HEK293T (cell line): ENCODE data around the gene ACTG2.

ENCODE experiments used
- BHLHE40 ChIP-seq: fragments of 450-650 bp; IDR thresholded peaks from 2 replicates; pipeline ENCODE4 v1.6.1; 2016; ENCODE audit warnings: mild to moderate bottlenecking, moderate library complexity, borderline replicate concordance
- CTBP1 ChIP-seq: fragments of 450-650 bp; IDR thresholded peaks from 2 replicates; pipeline ENCODE4 v1.6.1; 2016; ENCODE audit warnings: borderline replicate concordance
- FOXA1 ChIP-seq: fragments of 450-650 bp; IDR thresholded peaks from 2 replicates; pipeline ENCODE4 v1.6.1; 2016; ENCODE audit warnings: mild to moderate bottlenecking
- FOXK2 ChIP-seq: fragments of 450-650 bp; IDR thresholded peaks from 2 replicates; pipeline ENCODE4 v1.6.1; 2016; ENCODE audit warnings: mild to moderate bottlenecking
- FOXM1 ChIP-seq: fragments of 450-650 bp; IDR thresholded peaks from 2 replicates; pipeline ENCODE4 v1.6.1; 2017; ENCODE audit warnings: mild to moderate bottlenecking, borderline replicate concordance
- HDGF ChIP-seq: fragments of 450-650 bp; IDR thresholded peaks from 2 replicates; pipeline ENCODE4 v1.6.1; 2017; ENCODE audit warnings: antibody characterized with exemption, borderline replicate concordance
- LEF1 ChIP-seq: fragments of 450-650 bp; IDR thresholded peaks from 2 replicates; pipeline ENCODE4 v1.6.1; 2017; ENCODE audit warnings: mild to moderate bottlenecking, borderline replicate concordance
- SP1 ChIP-seq: fragments of 450-650 bp; IDR thresholded peaks from 2 replicates; pipeline ENCODE4 v1.6.1; 2017
- SUZ12 ChIP-seq: fragments of 450-650 bp; IDR thresholded peaks from 2 replicates; pipeline ENCODE4 v1.6.1; 2016; ENCODE audit warnings: mild to moderate bottlenecking
- TARDBP ChIP-seq: fragments of 450-650 bp; IDR thresholded peaks from 2 replicates; pipeline ENCODE4 v1.6.1; 2016
- ZNF384 ChIP-seq: fragments of 450-650 bp; IDR thresholded peaks from 2 replicates; pipeline ENCODE4 v1.6.1; 2016
- TF ChIP-seq, protein P1 (sequence below): fragments of 450-650 bp; IDR thresholded peaks from 2 replicates; pipeline ENCODE4 v1.6.1; 2016

DNA sequence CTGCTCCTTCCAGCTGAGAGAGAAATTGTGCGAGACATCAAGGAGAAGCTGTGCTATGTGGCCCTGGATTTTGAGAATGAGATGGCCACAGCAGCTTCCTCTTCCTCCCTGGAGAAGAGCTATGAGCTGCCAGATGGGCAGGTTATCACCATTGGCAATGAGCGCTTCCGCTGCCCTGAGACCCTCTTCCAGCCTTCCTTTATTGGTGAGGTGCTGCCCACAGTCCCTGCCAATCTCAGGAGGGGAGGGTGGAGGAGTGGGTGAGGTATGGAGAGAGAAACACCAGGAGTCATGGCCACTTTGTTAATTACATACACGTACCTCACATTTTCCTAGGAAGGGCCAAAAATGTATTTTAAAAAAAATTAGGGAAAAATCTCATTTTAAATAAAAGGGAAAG lies 21.9 kb downstream of the ACTG2 start:
- TF ChIP-seq BHLHE40 (no peak), SUZ12 (no peak), FOXM1 (no peak), HDGF (no peak), FOXA1 (no peak), LEF1 (no peak), CTBP1 (no peak), FOXK2 (no peak), ZNF384 (no peak), TARDBP (no peak), SP1 (no peak)
- TF ChIP-seq, protein P1, sequence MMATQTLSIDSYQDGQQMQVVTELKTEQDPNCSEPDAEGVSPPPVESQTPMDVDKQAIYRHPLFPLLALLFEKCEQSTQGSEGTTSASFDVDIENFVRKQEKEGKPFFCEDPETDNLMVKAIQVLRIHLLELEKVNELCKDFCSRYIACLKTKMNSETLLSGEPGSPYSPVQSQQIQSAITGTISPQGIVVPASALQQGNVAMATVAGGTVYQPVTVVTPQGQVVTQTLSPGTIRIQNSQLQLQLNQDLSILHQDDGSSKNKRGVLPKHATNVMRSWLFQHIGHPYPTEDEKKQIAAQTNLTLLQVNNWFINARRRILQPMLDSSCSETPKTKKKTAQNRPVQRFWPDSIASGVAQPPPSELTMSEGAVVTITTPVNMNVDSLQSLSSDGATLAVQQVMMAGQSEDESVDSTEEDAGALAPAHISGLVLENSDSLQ, result no peak
